HG03139 (cell line): Measurements from ENCODE around the gene BACH1.

Experiments used
- ATAC-seq: cut with Tn5 transposase; IDR thresholded peaks from one replicate; pipeline ENCODE4 v1.9.1; 2021; ENCODE audit not compliant: unreplicated experiment

BACH1 gene

GRCh38 chr21:29377266-29377665 is 78.5 kb downstream of the BACH1 start:
- ATAC-seq: no peak

DNA sequence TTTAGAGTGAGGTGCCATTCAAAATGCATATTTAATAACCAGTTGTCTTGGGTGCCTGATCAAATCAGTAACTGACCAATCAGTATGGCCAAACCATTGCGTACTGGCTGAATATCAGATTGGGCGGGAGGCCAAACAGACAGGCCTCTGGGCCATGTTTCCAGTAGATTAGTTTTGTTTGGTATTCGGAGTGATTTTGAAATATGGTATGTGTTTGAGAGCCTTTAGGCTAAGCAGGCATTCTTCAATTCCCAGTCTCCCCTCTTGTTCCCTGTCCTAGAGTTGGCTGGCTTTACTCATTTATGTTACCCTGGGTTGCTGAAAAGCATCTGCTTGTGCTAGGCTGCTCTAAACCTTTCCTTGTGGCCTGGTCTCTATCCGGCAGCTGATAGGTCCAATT is 80.1 kb downstream of the BACH1 start:
- ATAC-seq: no peak

DNA sequence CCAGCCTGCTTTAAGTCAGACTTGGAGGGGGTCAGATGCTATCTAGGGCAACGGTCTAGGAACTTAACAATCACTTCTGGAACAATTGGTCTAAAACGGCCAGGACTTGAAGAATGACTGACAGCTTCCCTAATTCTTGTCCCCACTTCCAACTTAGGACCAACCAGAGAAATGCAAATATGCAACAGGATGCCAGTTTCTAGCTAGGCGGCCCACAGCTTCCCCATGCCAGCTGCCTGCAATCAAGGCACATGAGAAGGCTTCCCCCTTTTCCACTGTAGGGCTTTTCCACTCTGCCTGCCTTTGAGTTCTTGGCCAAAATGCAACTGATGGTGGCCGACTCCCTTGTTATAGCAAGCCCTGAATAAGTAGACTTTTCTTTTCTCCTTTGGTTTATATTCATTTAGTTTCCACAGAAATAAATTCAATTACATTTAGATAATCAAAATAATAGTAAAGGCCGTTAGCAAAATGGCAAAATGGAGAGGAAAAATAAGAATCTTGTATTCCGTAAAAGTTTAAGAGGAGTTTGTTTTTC is 80.9 kb downstream of the BACH1 start:
- no peak for ATAC-seq

- ATAC-seq: no peak
Observed at GRCh38 chr21:29382030-29382654, 83.4 kb downstream of the BACH1 start.

DNA sequence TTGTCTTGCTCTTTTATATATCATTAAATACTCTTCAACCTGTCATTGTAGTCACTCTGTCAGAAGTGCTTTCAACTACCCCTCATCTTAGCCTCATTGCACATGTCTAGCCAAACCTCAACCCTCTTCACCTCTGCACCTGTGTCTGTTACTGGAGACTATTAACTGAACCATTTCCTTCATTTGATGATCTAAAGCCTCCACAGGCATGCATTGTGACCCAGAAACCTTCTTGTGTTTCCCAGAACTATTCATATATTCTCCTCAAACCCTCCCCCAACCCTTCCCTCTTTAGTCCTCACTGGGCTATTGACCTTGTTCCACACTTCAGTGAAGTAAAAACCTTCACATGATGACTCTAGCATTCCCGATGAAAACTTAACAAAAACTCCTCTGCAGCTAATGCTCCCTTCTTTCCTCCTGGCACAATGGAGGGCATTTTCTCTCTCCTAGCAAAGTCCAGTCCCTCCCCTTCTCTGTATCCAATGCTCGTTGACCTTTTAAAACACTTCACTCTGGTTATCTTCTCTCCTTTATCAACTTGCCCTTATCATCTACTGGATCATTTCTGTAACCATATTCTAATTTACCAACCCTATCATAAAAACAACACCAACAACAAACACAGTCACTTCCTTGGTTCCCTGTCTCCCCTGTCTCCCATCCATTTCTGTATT is 86.1 kb downstream of the BACH1 start:
- no peak for ATAC-seq

GRCh38 chr21:29385934-29386520 is 87.3 kb downstream of the BACH1 start:
- ATAC-seq: no peak

DNA sequence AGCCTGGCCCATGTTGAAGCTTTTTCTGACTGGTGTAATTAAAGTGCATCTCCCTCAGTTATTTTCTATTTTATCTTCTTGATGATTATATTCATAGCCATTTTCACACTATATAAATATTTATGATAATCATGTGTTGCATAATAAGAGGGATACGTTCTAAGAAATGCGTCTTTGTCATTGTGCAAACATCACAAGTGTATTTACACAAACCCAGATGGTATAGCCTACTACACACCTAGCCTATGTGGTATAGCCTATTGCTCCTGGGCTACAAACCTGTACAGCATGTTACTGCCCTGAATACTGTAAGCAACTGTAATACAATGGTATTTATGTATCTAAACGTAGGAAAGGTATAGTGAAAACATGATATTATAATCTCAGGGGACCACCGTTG is 88.1 kb downstream of the BACH1 start:
- no peak for ATAC-seq

GRCh38 chr21:29387598-29387997 is 88.9 kb downstream of the BACH1 start:
- no peak for ATAC-seq

- ATAC-seq: no peak
Observed at GRCh38 chr21:29389136-29389535, 90.4 kb downstream of the BACH1 start.

DNA sequence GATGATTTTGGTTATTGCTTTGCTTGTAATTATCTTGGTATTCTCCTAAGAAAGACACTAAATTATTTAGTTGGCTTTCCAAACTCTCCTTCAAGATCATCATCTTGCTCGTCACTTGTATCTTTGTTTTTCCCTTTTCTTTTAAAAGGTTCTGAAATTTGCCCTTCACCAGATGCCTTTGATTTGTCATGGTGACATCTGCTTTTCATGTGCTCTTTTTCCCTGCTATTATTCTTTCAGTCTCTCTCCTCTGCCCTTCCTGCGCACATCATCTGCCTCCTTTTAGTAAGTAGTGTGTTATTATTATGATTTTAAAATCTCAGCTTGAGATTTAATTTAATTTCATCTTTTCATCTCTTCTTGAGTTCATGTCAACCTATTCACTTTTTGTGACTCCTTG is 92.1 kb downstream of the BACH1 start:
- no peak for ATAC-seq

- no peak for ATAC-seq
Observed at GRCh38 chr21:29394051-29394450, 95.3 kb downstream of the BACH1 start.
